Measurements from ENCODE around the gene RASA4B.
"Not testable (repeated sequence)": the region's sequence is repeated elsewhere in the genome, so short reads cannot be mapped to it uniquely, and the experiment has no call there.

- not testable (repeated sequence) for TF ChIP-seq CTCF (IDR thresholded peaks at IDR 0.05; ENCODE audit: insufficient read depth, low read length, poor library complexity, severe bottlenecking); EZH2phosphoT487 (conservative IDR thresholded peaks at IDR 0.05; ENCODE audit: low read length)
These were observed 14.4 kb downstream of the RASA4B start for GRCh38 chr7:102503141-102503540.

All from SU-DHL-6 (cell line).